Loucy (cell line): ENCODE measurements around the gene SLC39A11.

Experiments
- H2AFZ ChIP-seq: fragments of 200-600 bp; sonication (generic); 2 replicates; pipeline ENCODE4 v1.6.0; 2016; ENCODE audit warnings: antibody characterized with exemption, mild to moderate bottlenecking, low read length, moderate library complexity
- H3F3A ChIP-seq: fragments of 200-600 bp; 2 replicates; pipeline ENCODE4 v1.6.0; 2016; ENCODE audit warnings: antibody characterized with exemption, low read depth, mild to moderate bottlenecking
- H3K27me3 ChIP-seq: fragments of 200-600 bp; sonication (generic); 2 replicates; pipeline ENCODE4 v1.6.1; 2014; ENCODE audit warnings: low read length, mild to moderate bottlenecking; ENCODE audit not compliant: insufficient read depth, poor library complexity, severe bottlenecking
- H3K36me3 ChIP-seq: fragments of 200-600 bp; sonication (generic); 2 replicates; pipeline ENCODE4 v1.6.1; 2016; ENCODE audit warnings: low read length; ENCODE audit not compliant: insufficient read depth
- H3K4me1 ChIP-seq: fragments of 200-600 bp; sonication (generic); 2 replicates; pipeline ENCODE4 v1.5.1; 2014; ENCODE audit warnings: low read length, mild to moderate bottlenecking; ENCODE audit not compliant: insufficient read depth, poor library complexity, severe bottlenecking
- H3K4me2 ChIP-seq: fragments of 200-600 bp; sonication (generic); 2 replicates; pipeline ENCODE4 v1.6.0; 2014; ENCODE audit warnings: antibody characterized with exemption, low read length, low read depth, mild to moderate bottlenecking; ENCODE audit not compliant: poor library complexity, severe bottlenecking
- H3K4me3 ChIP-seq: fragments of 200-600 bp; sonication (generic); 2 replicates; pipeline ENCODE4 v1.5.1; 2014; ENCODE audit warnings: low read length, mild to moderate bottlenecking, mixed read lengths; ENCODE audit not compliant: poor library complexity, severe bottlenecking
- H3K79me2 ChIP-seq: fragments of 200-600 bp; sonication (generic); 2 replicates; pipeline ENCODE4 v1.6.1; 2014; ENCODE audit warnings: low read length; ENCODE audit not compliant: insufficient read depth
- H3K9ac ChIP-seq: fragments of 200-600 bp; sonication (generic); 2 replicates; pipeline ENCODE4 v1.6.0; 2014; ENCODE audit warnings: mild to moderate bottlenecking, low read depth, low read length, moderate library complexity; ENCODE audit not compliant: poor library complexity, severe bottlenecking
- H3K9me2 ChIP-seq: fragments of 200-600 bp; sonication (generic); replicated peaks from 2 replicates; pipeline ENCODE4 v1.6.1; 2016; ENCODE audit warnings: low read depth, low read length, mixed read lengths
- H3K9me3 ChIP-seq: fragments of 200-600 bp; sonication (generic); 2 replicates; pipeline ENCODE4 v1.6.1; 2014; ENCODE audit warnings: mild to moderate bottlenecking, antibody characterized with exemption, low read length, low read depth; ENCODE audit not compliant: insufficient read depth
- H4K20me1 ChIP-seq: fragments of 200-600 bp; sonication (generic); 2 replicates; pipeline ENCODE4 v1.6.0; 2014; ENCODE audit warnings: antibody characterized with exemption, low read length, mild to moderate bottlenecking; ENCODE audit not compliant: insufficient read depth, poor library complexity, severe bottlenecking
- CTCF ChIP-seq: fragments of 200-600 bp; sonication (generic); conservative IDR thresholded peaks from 2 replicates; pipeline ENCODE4 v1.5.1; 2014; ENCODE audit warnings: mild to moderate bottlenecking, antibody characterized with exemption, low read length
- EZH2phosphoT487 ChIP-seq: fragments of 200-600 bp; IDR thresholded peaks from 2 replicates; pipeline ENCODE4 v1.6.1; 2018; ENCODE audit warnings: antibody characterized with exemption, mild to moderate bottlenecking, moderate library complexity, borderline replicate concordance

Gene SLC39A11

DNA sequence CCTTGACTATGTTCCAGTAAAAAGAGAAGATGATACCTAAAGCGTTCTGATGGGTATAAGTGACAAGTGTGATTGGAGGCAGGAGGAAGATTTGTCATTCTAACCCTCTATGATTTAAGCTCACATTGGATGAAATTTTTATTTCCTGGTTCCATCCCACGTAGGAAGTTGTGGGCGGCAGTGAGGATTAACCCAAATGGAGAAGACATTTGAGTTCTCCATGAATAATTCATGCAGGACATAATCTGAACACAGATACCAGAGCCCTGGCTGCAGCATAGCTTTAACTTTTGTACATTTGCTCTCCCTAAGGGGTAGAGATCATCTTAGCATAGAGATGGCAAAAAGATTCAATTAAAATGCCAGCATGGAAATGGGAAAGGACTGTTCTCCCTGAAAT, 146.3 kb downstream of the SLC39A11 start:
- Histone ChIP-seq H2AFZ (no peak overlapping the region), H3K9me3 (no peaks in the 10 kb centered on the region), H4K20me1 (no peaks in the 10 kb centered on the region), H3F3A (no peaks in the 10 kb centered on the region), H3K27me3 (no peaks in the 10 kb centered on the region), H3K9me2 (no peaks in the 10 kb centered on the region), H3K36me3 (peaks cover 22% of the 10 kb centered on the region; the same call in 1 of the 2 replicates), H3K4me1 (no peaks in the 10 kb centered on the region), H3K79me2 (no peaks in the 10 kb centered on the region), H3K9ac (no peak overlapping the region), H3K4me2 (no peak overlapping the region), H3K4me3 (no peak overlapping the region)
- TF ChIP-seq CTCF (no peak), EZH2phosphoT487 (no peak)

- no peak overlapping the region for H3K9ac ChIP-seq
- no peaks in the 10 kb centered on the region for H3K4me1 ChIP-seq
- H3K36me3 ChIP-seq = peaks cover 22% of the 10 kb centered on the region; the same call in 1 of the 2 replicates
- H3F3A ChIP-seq = no peaks in the 10 kb centered on the region
- no peaks in the 10 kb centered on the region for H3K27me3 ChIP-seq
- no peak overlapping the region for H3K4me3 ChIP-seq
- H2AFZ ChIP-seq = no peak overlapping the region
- TF ChIP-seq CTCF (no peak), EZH2phosphoT487 (no peak)
- no peaks in the 10 kb centered on the region for H4K20me1 ChIP-seq
- no peaks in the 10 kb centered on the region for H3K79me2 ChIP-seq
- H3K9me3 ChIP-seq = no peaks in the 10 kb centered on the region
- no peak overlapping the region for H3K4me2 ChIP-seq
- H3K9me2 ChIP-seq = no peaks in the 10 kb centered on the region
Observed at GRCh38 chr17:72945473-72945872, 147.0 kb downstream of the SLC39A11 start.

DNA sequence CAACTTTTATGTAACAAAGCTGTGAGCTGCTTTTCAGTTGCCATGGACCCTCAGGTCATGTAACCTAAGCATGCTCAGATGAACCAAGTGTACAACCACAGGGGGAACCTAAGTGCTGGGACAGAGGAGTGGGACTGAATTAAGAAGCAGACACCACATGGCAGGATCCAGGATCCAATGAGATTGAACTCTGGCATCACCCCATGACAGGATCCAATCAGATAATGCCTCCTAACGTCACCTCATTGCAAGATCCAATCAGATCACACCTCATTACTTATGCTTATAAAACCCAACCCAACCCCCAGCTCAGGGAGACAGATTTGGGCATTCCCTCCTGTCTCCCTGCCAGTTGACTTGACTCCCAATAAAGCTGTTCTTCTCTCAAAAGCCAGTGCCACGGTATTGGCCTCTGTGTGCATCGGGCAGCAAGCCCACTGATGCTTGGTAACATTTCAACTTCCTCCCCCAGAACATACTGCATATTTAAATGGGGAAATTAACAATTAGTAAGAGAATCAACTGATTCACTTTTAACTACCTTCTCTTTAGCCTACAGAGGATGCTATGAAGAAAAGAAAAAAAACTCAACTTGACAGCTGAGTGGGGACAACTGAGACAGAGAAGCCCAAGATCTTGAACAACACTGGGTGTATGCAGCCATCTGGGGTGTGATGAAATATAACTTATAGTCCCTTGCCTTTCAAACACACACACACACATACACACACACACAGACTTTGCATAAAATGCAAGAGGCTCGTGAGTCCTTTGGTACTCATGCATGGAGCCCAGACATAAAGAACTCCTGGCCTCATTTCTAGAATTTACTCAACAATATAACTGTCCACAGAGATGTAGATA, 148.4 kb downstream of the SLC39A11 start:
- H3K4me3 ChIP-seq = no peak overlapping the region

More for the DNA sequence above, 148.4 kb downstream of the SLC39A11 start:
- H3K36me3 ChIP-seq = peaks cover 22% of the 10 kb centered on the region; the same call in 1 of the 2 replicates
- H3K9ac ChIP-seq = no peak overlapping the region
- no peaks in the 10 kb centered on the region for H3K79me2 ChIP-seq
- H2AFZ ChIP-seq = no peak overlapping the region
- H3K4me2 ChIP-seq = peak overlapping the region; percentile 23
- H3K9me2 ChIP-seq = no peaks in the 10 kb centered on the region
- no peaks in the 10 kb centered on the region for H3K27me3 ChIP-seq
- TF ChIP-seq CTCF (no peak), EZH2phosphoT487 (no peak)
- H4K20me1 ChIP-seq = no peaks in the 10 kb centered on the region
- no peaks in the 10 kb centered on the region for H3K4me1 ChIP-seq
- H3F3A ChIP-seq = no peaks in the 10 kb centered on the region
- no peaks in the 10 kb centered on the region for H3K9me3 ChIP-seq
